Activated CD8-positive, alpha-beta T cell treated with anti-CD3 and anti-CD28 coated beads for 36 hours (primary cell): ENCODE measurements around the gene TMEM205. TPM values are rescaled to one million over a fixed set of nuclear protein-coding genes. Genes with fewer than 3 reads are reported as not detected.

Experiments
- ATAC-seq: fragments of 200-7000 bp; cut with Tn5 transposase; one replicate; pipeline ENCODE4 v1.10.0; 2021; ENCODE audit warnings: mild to moderate bottlenecking, moderate library complexity
- CTCF ChIA-PET: fragments of 350-600 bp; sonication (Branson Sonifier 250); formaldehyde crosslinking; loops from one replicate; lab custom pipeline; 2021; ENCODE audit warnings: antibody characterized with exemption; lab: Charles Lee
- POLR2A ChIA-PET: fragments of 350-600 bp; sonication (Branson Sonifier 250); formaldehyde crosslinking; loops from one replicate; lab custom pipeline; 2021; ENCODE audit warnings: antibody characterized with exemption; lab: Charles Lee
- DNase-seq: peaks from one replicate; pipeline ENCODE4 v3.0.0-alpha.2; 2020
- H3K27ac Mint-ChIP-seq: one replicate; pipeline ENCODE4 v1.8.0; 2021; ENCODE audit warnings: mild to moderate bottlenecking, mixed read lengths
- H3K27me3 Mint-ChIP-seq: one replicate; pipeline ENCODE4 v1.8.0; 2021; ENCODE audit warnings: mixed read lengths
- H3K36me3 Mint-ChIP-seq: one replicate; pipeline ENCODE4 v1.8.0; 2021; ENCODE audit warnings: low read depth, mixed read lengths
- H3K4me1 Mint-ChIP-seq: one replicate; pipeline ENCODE4 v1.8.0; 2021; ENCODE audit warnings: low read depth, mixed read lengths
- H3K4me3 Mint-ChIP-seq: one replicate; pipeline ENCODE4 v1.8.0; 2021; ENCODE audit warnings: mild to moderate bottlenecking, moderate library complexity, mixed read lengths
- H3K9me3 Mint-ChIP-seq: one replicate; pipeline ENCODE4 v1.8.0; 2021; ENCODE audit warnings: mixed read lengths
- CTCF ChIP-seq: fragments of 200-600 bp; IDR thresholded peaks from one replicate; pipeline ENCODE4 v1.8.0; 2022; ENCODE audit warnings: antibody characterized with exemption, mild to moderate bottlenecking
- intact Hi-C: fragments of 100-400 bp; cut with micrococcal nuclease; formaldehyde crosslinking; loops from one replicate; pipeline ENCODE4 v1.10.0; 2022
- total RNA-seq, 2 experiments: library from RNA; stranded (reverse); gene quantifications; one replicate each; pipeline ENCODE4 v1.2.3, GENCODE V29; 2021

The TMEM205 gene
- total RNA-seq, 2 experiments from 2014 or later = 24.3 to 25.6 TPM

DNA sequence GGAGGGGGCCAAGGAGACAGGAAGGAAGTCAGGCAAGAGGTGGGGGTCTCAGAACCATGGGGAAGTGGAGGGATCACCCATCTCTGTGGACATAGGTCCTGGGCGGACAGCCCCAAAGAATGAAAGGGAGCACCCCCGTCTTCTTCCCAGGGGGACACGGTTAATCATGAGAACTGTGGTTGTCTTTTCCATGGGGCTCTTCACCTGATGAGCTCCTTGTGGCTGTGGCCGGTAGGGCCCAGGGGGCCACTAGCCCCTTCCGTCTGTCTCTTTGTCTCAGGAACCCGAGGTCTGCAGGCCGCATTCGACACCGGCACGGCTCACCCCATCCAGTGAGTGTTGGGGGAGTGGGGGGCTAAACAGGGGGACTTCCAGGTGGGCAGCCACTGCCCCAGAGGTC lies 17.8 kb upstream of the TMEM205 start:
- DNase-seq = no peak
- TF ChIP-seq CTCF = no peak
- no peaks in the 10 kb centered on the region for H3K4me1 Mint-ChIP-seq
- POLR2A ChIA-PET = interaction anchor here (1.4 kb wide), 1 partner anchor 11 kb away, joined by 3 read pairs; the partner anchor contains the start of gene SWSAP1
- no peaks in the 10 kb centered on the region for H3K27me3 Mint-ChIP-seq
- peaks cover 5% of the 10 kb centered on the region for H3K36me3 Mint-ChIP-seq
- H3K27ac Mint-ChIP-seq = no peak overlapping the region
- intact Hi-C loops = no loop called here
- no peaks in the 10 kb centered on the region for H3K9me3 Mint-ChIP-seq
- no peak overlapping the region for H3K4me3 Mint-ChIP-seq
- no peak for ATAC-seq
- CTCF ChIA-PET = interaction anchor here (1.1 kb wide), 1 partner anchor 18 kb away, joined by 3 read pairs; no protein-coding TSS in a partner anchor

- intact Hi-C loops = no loop called here
- ChIA-PET POLR2A (interaction anchor here (1.7 kb wide), 1 partner anchor 12 kb away, joined by 5 read pairs; the partner anchor contains the start of gene SWSAP1), CTCF (no interaction called here)
- Mint-ChIP-seq H3K27ac (no peak overlapping the region), H3K4me3 (no peak overlapping the region), H3K27me3 (no peaks in the 10 kb centered on the region), H3K36me3 (peaks cover under 1% of the 10 kb centered on the region), H3K9me3 (no peaks in the 10 kb centered on the region), H3K4me1 (no peaks in the 10 kb centered on the region)
- no peak for DNase-seq
- no peak for ATAC-seq
- no peak for TF ChIP-seq CTCF
Observed at GRCh38 chr19:11361771-11362731, 16.0 kb upstream of the TMEM205 start.

DNA sequence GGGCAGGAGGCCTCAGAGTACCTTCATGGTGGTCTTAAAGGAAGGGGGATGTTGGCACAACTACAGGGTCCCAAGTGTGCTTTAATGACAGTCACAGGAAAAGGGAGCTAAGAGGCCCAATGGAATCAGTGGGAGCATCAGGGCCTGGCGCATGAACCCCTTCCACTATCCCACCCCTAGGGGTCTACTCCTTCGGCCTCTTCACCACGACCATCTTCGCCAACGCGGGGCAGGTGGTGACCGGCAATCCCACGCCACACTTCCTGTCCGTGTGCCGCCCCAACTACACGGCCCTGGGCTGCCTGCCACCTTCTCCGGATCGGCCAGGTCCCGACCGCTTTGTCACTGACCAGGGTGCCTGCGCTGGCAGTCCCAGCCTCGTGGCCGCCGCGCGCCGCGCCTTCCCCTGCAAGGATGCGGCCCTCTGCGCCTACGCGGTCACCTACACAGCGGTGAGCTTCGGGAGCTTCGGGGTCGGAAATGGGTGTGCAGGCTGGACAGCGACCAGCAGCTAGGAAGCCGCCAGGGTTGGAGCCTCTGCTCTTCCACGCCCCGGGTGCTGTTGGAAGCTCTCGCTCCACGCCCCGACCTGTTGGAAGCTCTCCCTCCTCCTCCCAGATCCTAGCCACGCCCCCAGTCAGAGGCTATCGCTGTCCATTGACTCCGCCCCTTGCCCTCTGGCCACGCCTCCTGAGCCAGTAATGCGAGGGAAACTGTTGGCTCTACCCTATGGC lies 15.1 kb upstream of the TMEM205 start:
- peaks cover 2% of the 10 kb centered on the region for H3K4me1 Mint-ChIP-seq
- H3K27me3 Mint-ChIP-seq = peaks cover 4% of the 10 kb centered on the region
- intact Hi-C loops = no loop called here
- H3K9me3 Mint-ChIP-seq = no peaks in the 10 kb centered on the region
- H3K27ac Mint-ChIP-seq = no peak overlapping the region
- no peaks in the 10 kb centered on the region for H3K36me3 Mint-ChIP-seq
- TF ChIP-seq CTCF = no peak
- CTCF ChIA-PET = no interaction called here
- H3K4me3 Mint-ChIP-seq = no peak overlapping the region
- POLR2A ChIA-PET = interaction anchor here (1.7 kb wide), 1 partner anchor 13 kb away, joined by 5 read pairs; the partner anchor contains the start of gene SWSAP1
- ATAC-seq (no peak), DNase-seq (no peak)

DNA sequence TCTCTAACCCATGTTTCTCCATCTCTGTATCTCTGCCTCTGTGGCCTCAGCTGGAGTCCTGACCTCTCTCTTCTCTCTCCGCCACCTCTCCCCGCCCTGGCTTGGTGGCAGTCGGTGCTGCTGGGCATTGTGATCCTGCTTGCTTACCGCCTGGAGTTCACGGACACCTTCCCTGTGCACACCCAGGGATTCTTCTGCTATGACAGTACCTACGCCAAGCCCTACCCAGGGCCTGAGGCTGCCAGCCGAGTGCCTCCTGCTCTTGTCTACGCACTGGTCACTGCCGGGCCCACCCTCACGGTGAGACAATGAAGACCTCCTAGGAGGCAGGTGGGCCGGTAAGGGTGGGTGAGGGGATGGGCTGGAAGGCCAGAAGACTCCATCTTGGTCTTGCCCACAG lies 13.4 kb upstream of the TMEM205 start:
- no peaks in the 10 kb centered on the region for H3K36me3 Mint-ChIP-seq
- peaks cover 8% of the 10 kb centered on the region for H3K4me1 Mint-ChIP-seq
- no peak for DNase-seq
- H3K27me3 Mint-ChIP-seq = peaks cover 10% of the 10 kb centered on the region
- no peak for ATAC-seq
- no peak overlapping the region for H3K4me3 Mint-ChIP-seq
- POLR2A ChIA-PET = no interaction called here
- H3K9me3 Mint-ChIP-seq = no peaks in the 10 kb centered on the region
- intact Hi-C loops = no loop called here
- CTCF ChIA-PET = no interaction called here
- no peak overlapping the region for H3K27ac Mint-ChIP-seq
- TF ChIP-seq CTCF = no peak
